Embryonic facial prominence (tissue), 1 donor: ENCODE measurements around the gene CASK.
"Not testable (repeated sequence)": the region's sequence is repeated elsewhere in the genome, so short reads cannot be mapped to it uniquely, and the experiment has no call there.

Source experiments
- DNase-seq: peaks from one replicate; pipeline ENCODE4 v3.0.0-alpha.2; 2016; ENCODE audit errors: extremely low spot score

The CASK gene

GRCh38 chrX:41693024-41693423 is 230.3 kb downstream of the CASK start:
- no peak for DNase-seq

- DNase-seq, result no peak
Measured at GRCh38 chrX:41692162-41692749, 231.1 kb downstream of the CASK start.

GRCh38 chrX:41689711-41690110 is 233.6 kb downstream of the CASK start:
- DNase-seq, result no peak

GRCh38 chrX:41688835-41689234 is 234.5 kb downstream of the CASK start, which contains the start of gene GPR34:
TSS of gene GPR34 (plus strand) at chrX:41688973. CDS start at chrX:41695634, 6,661 bp downstream.
- no peak for DNase-seq

GRCh38 chrX:41688156-41688555 is 235.2 kb downstream of the CASK start:
- DNase-seq, result no peak

GRCh38 chrX:41686788-41687187 is 236.6 kb downstream of the CASK start:
- DNase-seq, result no peak

GRCh38 chrX:41684940-41685339 is 238.4 kb downstream of the CASK start:
- no peak for DNase-seq

GRCh38 chrX:41684138-41684537 is 239.2 kb downstream of the CASK start:
- DNase-seq, result no peak

GRCh38 chrX:41677183-41678060 is 245.9 kb downstream of the CASK start:
- no peak for DNase-seq

- DNase-seq, result not testable (repeated sequence)
Measured at GRCh38 chrX:41676361-41676760, 247.0 kb downstream of the CASK start.

- DNase-seq, result no peak
Measured at GRCh38 chrX:41672643-41673042, 250.7 kb downstream of the CASK start.

- DNase-seq, result no peak
Measured at GRCh38 chrX:41671082-41671481, 252.3 kb downstream of the CASK start.

GRCh38 chrX:41670112-41670511 is 253.2 kb downstream of the CASK start:
- no peak for DNase-seq

- no peak for DNase-seq
Measured at GRCh38 chrX:41667631-41668030, 255.7 kb downstream of the CASK start.

- no peak for DNase-seq
Measured at GRCh38 chrX:41666251-41666650, 257.1 kb downstream of the CASK start.

- no peak for DNase-seq
Measured at GRCh38 chrX:41665686-41666085, 257.7 kb downstream of the CASK start.

- DNase-seq, result no peak
Measured at GRCh38 chrX:41664908-41665307, 258.4 kb downstream of the CASK start.

- no peak for DNase-seq
Measured at GRCh38 chrX:41664375-41664901, 258.9 kb downstream of the CASK start.

- no peak for DNase-seq
Measured at GRCh38 chrX:41661366-41662095, 261.8 kb downstream of the CASK start.

GRCh38 chrX:41655631-41656030 is 267.7 kb downstream of the CASK start:
- no peak for DNase-seq

- no peak for DNase-seq
Measured at GRCh38 chrX:41655101-41655500, 268.3 kb downstream of the CASK start.

- no peak for DNase-seq
Measured at GRCh38 chrX:41653125-41653524, 270.2 kb downstream of the CASK start.
